OCI-LY7 (cell line): ENCODE measurements around the gene WDR70.

ENCODE experiments used
- CTCF ChIP-seq: fragments of 200-600 bp; sonication (generic); conservative IDR thresholded peaks from 2 replicates; pipeline ENCODE4 v1.5.1; 2014; ENCODE audit warnings: mild to moderate bottlenecking, antibody characterized with exemption, low read length, moderate library complexity, mixed read lengths
- EZH2phosphoT487 ChIP-seq: fragments of 200-600 bp; sonication (generic); IDR thresholded peaks from 2 replicates; pipeline ENCODE4 v1.6.1; 2018; ENCODE audit warnings: low read depth, borderline replicate concordance, mild to moderate bottlenecking, mixed run types, antibody characterized with exemption, low read length, moderate library complexity, mixed read lengths

GRCh38 chr5:37739817-37740261 lies 360.7 kb downstream of the WDR70 start:
- TF ChIP-seq CTCF (no peak), EZH2phosphoT487 (no peak)
